Stimulated activated CD8-positive, alpha-beta memory T cell treated with anti-CD3 and anti-CD28 coated beads, Interleukin-4, amount 100 ng/mL, for 4 hours (primary cell): ENCODE data around the gene DIS3L.
"Not testable (repeated sequence)": the region's sequence is repeated elsewhere in the genome, so short reads cannot be mapped to it uniquely, and the experiment has no call there.

Experiments
- DNase-seq, 2 donors: peaks; one replicate each; pipeline ENCODE4 v3.0.0-alpha.2; 2020; ENCODE audit warnings: low read depth in 2 of 2, low spot score in 1 of 2

Gene DIS3L

DNA sequence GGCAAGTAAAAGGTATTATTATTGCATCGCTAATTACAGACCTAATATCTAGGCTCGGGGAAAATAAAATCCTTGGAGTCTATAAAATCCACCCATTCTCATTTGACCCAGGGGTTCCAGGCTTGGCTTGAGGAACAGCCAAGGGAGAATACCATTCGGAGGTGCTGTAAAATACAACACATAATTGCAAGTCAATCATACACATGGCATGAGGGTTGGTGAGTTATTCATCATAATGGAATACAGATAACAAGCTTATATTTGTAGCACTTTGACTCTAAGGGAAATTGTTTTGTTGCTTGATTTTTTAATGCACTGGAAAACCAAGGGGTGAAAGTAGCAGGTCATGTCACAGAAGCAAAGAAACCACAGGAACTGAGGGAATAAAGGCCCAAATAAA is 16.8 kb upstream of the DIS3L start:
- no peak for DNase-seq

- DNase-seq, result no peak
Observed at GRCh38 chr15:66278056-66278455, 15.3 kb upstream of the DIS3L start.

GRCh38 chr15:66278671-66279070 is 14.7 kb upstream of the DIS3L start:
- DNase-seq, result no peak

DNA sequence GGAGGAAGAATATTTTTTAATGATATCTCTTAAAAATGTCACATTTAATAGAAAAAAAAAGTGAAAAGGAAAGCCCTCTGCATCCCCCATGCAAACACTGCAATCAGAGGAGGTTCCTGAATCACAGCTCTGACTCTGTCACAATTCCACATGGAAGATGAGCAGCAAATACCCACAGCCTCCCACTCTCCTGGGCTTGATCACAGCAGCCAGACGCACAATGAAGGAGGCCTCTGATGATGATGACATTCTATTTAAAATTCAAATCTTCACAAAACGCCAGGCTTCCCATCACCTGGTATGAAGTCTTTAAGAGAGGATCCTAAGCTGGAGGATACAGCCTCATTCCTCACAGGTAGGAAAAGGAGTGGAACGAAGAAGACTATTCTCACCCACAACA is 9.1 kb upstream of the DIS3L start:
- DNase-seq, result no peak

DNA sequence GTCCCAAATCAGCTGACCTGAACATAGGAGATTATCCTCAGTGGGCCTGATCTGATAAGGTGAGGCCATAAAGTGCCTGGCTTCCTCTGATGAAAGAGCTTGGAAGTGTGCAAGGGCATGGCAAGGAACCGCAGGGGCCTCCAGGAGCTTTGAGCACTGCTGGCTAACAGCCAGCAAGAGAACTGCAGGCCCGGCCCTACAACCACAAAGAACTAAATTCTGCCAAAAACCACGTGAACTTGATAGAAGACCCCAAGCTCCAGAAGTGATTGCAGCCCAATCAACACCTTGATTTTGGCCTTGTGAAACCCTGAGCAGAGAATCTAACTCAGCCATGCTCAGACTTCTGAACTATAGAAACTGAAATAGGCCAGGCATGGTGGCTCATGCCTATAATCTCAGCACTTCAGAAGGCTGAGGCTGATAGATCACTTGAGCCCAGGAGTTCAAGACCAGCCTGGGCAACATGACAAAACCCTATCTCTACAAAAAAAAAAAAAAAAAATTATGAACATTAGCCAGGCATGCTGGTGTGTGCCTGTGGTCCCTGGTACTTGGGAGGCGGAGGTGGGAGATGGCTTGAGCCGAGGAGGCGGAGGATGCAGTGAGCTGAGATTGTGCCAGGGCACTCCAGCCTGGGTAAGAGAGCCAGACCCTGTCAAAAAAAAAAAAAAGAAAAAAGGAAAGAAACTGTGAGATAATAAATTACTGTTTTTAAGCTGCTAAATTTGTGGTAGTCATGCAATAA is 7.7 kb upstream of the DIS3L start:
- DNase-seq, result no peak

DNA sequence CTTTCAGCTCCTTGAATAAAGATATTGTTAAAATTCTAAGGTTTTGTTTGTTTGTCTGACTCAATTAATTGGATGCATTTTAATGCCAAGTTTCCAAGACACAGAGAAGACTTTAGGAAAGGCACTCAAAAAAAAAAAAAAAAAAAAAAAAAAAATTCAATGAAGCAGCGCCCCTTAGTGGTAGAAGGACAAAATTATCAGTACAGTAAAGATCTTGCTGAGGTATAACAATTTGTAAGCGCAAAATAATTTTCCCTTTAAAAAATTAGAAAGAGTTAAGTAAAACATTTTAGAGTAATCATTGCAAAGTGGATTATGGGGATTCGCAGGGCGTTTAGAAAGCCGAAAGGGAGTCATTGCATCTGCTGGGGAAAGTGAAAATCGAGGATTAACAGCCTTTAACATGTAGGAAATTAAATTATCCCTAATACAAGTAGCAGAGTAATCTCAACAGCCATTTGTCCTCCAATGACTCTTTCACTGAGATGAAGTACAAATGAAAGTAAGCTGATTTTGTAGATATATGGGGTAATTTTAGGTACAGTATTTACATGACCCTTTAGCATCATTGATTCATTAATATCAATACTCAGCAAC is 5.8 kb upstream of the DIS3L start:
- DNase-seq, result no peak

GRCh38 chr15:66288093-66288492 is 5.3 kb upstream of the DIS3L start:
- no peak for DNase-seq

DNA sequence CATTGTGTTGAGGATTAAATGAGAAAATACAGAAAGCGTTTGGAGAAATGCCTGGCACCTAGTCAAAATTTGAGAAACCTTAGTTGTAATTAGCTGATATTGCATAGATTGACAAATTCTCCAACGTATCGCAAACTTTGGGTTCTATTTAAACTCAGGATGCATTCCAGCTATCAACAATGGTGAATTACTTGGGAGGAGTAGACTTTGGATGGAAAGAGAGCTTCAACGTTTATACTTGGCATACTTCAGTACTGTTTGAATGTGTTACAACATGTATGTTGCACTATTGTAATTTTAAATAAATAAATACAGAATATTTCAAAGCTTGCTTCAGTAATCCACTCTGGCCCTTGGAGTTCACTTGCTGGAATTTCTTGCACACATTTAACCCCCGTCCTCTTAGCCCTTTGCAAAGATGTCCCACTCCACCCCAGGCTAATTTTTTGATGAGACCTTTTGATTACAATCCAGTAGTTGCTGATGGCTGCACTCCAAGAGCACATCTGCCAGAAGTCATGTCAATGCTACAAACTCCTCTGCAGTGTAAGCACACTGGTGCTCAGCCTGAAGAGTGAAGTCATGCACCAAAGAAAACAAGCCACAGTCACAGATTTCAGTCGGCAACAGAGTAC is 4.7 kb upstream of the DIS3L start:
- DNase-seq, result no peak

- DNase-seq, result no peak
Observed at GRCh38 chr15:66290007-66290406, 3.4 kb upstream of the DIS3L start.

DNA sequence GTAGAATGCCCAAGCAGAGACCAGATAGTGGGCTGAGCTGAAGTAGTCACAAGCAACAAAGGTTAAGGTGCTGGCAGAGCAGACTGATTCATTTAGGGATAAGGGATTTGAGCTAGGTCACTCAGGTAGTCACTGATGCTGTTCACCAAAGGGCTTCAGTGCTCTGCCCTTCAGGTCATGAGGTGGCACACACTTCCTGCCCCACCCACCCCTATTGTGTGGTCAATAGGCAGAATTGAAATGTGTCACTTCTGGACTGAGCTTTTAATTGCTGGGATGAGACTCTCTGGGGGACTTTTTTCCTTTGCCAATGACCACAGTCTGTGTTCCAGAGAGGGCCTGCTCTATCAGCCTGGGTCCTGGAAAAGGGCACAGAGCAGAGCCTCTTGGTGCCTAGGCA is 2.9 kb upstream of the DIS3L start:
- no peak for DNase-seq

DNA sequence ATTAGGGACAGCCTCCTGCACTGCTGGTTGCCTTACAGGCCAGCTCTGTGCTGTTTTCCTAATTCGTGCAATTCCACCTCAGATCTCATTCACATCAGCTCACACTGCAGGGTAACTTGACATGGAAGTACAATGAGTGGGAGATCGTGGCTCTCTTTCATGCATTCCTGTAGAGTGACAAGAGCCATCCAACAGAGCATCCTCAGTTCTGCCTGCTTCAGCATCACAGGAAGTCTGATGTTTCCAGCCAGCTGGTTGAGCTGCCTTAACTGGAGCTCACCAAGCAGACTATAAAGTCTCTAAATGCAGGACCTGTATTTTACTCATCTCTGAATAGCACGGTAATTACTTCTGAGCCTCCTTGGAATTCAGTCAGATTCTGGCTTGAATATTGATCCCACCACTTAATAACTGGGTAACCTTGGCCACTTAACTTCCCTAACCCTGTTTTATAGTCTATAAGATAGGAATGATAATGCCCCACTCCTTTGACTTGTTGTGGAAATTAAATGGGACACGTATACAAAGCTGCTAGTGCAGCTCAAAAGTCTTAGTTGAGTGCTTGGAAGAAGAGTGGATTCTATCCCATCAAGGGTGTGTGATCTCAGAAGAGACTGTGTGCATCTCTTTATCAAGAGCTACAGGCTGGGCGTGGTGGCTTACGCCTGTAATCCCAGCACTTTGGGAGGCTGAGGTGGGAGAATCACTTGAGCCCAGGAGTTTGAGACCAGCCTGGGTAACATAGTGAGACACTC is 1.4 kb upstream of the DIS3L start:
- DNase-seq, result no peak

- no peak for DNase-seq
Observed at GRCh38 chr15:66292571-66293418, 573 bp upstream of the DIS3L start.

GRCh38 chr15:66294157-66294931 is 976 bp downstream of the DIS3L start:
- peak in 1 of 2 donors; percentile 6 for DNase-seq

- no peak for DNase-seq
Observed at GRCh38 chr15:66294932-66295235, 1.5 kb downstream of the DIS3L start.

DNA sequence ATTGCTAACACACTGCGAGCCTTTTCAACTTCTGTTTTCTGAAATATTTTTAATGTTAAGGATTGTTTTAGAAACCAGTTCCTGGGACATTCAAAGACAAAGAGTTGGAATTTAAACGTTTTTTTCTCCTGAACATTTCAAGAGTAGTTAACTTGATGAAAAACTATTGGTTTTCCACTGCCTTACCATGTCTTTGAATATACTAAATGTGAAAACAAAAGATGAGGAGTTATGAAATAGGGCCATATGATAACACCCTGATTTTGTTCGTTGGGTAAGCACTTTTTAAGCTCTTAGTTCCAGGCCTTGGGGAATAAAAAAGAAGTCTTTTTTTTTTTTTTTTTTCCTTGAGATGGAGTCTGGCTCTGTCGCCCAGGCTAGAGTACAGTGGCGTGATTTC is 2.8 kb downstream of the DIS3L start:
- no peak for DNase-seq

GRCh38 chr15:66298803-66299251 is 5.5 kb downstream of the DIS3L start:
- DNase-seq, result no peak

DNA sequence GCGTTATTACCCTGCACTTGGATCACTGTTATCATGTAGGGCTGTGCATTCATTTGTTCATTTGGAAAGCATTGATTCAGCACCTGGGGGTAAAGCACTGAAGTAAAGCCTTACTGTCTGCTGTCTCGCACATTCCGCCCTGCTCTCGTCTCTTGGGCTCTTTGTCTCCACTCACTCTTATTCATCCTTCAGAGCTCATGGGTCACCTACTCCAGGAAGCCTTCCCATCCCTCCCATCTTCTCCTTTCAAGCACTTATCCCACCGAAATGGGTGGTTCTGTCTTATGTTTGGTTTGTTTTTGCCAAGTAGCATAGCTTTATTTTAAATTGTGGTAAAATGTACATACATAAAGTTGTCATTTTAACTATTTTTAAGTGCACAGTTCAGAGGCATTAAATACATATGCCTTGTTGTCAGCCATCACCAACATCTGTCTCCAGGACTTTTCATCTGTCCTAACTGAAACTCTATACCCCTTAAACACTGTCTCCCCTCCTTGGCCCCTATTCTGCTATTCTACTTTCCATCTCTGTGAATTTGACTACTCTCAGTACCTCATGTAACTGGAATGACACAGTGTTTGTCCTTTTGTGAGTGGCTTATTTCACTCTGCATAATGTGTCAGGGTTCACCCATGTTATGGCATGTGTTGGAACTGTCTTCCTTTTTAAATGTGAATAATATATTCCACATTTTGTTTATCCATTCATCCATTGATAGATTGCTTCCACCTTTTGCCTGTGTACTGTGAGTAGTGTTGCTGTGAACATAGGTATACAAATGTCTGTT is 9.3 kb downstream of the DIS3L start:
- no peak for DNase-seq

DNA sequence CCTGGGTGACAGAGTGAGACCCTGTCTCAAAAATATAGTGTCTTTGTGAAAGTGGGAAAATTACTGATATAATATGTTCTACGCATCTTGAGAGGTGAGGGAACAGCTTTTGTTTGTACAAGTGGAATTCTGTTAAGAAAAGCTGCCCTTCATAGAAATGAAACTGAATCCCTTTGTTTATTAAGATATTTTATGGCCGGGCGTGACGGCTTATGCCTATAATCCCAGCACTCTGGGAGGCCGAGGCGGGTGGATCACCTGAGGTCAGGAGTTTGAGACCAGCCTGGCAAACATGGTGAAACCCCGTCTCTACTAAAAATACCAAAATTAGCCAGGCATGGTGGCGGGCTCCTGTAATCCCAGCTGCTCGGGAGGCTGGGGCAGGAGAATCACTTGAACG is 11.1 kb downstream of the DIS3L start:
- DNase-seq, result not testable (repeated sequence)

GRCh38 chr15:66306381-66306780 is 13.0 kb downstream of the DIS3L start:
- DNase-seq, result no peak

DNA sequence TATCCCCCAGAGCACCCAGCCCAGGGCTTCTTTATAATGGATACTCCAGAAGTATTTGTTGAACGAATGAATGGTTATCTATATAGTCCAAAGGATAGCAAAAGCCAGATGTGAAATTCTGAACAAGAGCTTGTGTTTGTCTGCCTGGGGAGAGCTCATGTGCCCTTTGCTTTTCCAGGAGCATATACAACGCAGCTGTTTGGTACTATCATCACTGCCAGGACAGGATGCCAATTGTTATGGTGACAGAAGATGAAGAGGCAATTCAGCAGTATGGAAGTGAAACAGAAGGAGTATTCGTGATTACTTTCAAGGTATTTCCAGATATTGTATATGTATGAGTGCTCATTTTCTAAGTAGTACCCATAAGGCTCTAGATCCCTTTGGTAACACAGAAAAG is 15.2 kb downstream of the DIS3L start:
- no peak for DNase-seq
